Panc1 (cell line): ENCODE data around the gene IL1F10.

ENCODE experiments used
- CTCF ChIP-seq: fragments of 450-650 bp; IDR thresholded peaks from 2 replicates; pipeline ENCODE4 v1.5.1; 2017; ENCODE audit warnings: mild to moderate bottlenecking
- SIN3A ChIP-seq: IDR thresholded peaks from 2 replicates; pipeline ENCODE4 v1.6.1; 2012; ENCODE audit warnings: low read depth, mild to moderate bottlenecking, low read length, moderate library complexity, borderline replicate concordance; ENCODE audit not compliant: insufficient read depth

GRCh38 chr2:113056521-113056920 lies 11.2 kb upstream of the IL1F10 start:
- TF ChIP-seq CTCF = no peak
- no peak for TF ChIP-seq SIN3A
